ENCODE measurements around the gene DDB1.

Gene DDB1

GRCh38 chr11:61332797-61333549, at the start of gene DDB1, which contains the start of gene TKFC:
DDB1 (minus strand) TSS chr11:61333105; CDS start chr11:61332968, 137 bp downstream.
TKFC (plus strand) TSS chr11:61333228; CDS start chr11:61334729, 1,501 bp downstream.
- DNase-seq (ENCODE audit: low spot score), result peak; percentile 98

- DNase-seq (ENCODE audit: low spot score), result no peak
Measured at GRCh38 chr11:61380884-61381283, 48.0 kb upstream of the DDB1 start.

GRCh38 chr11:61378713-61379313, 45.9 kb upstream of the DDB1 start:
- DNase-seq (ENCODE audit: low spot score), result no peak

- no peak for DNase-seq (ENCODE audit: low spot score)
Measured at GRCh38 chr11:61377461-61378160, 44.7 kb upstream of the DDB1 start.

GRCh38 chr11:61375761-61376108, 42.8 kb upstream of the DDB1 start:
- no peak for DNase-seq (ENCODE audit: low spot score)

- no peak for DNase-seq (ENCODE audit: low spot score)
Measured at GRCh38 chr11:61372659-61373420, 39.9 kb upstream of the DDB1 start.

GRCh38 chr11:61370349-61371005, 37.6 kb upstream of the DDB1 start:
- no peak for DNase-seq (ENCODE audit: low spot score)

- no peak for DNase-seq (ENCODE audit: low spot score)
Measured at GRCh38 chr11:61369372-61370348, 36.8 kb upstream of the DDB1 start.

- no peak for DNase-seq (ENCODE audit: low spot score)
Measured at GRCh38 chr11:61368646-61369045, 35.7 kb upstream of the DDB1 start.

GRCh38 chr11:61367406-61367805, 34.5 kb upstream of the DDB1 start:
- no peak for DNase-seq (ENCODE audit: low spot score)

GRCh38 chr11:61364012-61364675, 31.2 kb upstream of the DDB1 start:
- DNase-seq (ENCODE audit: low spot score), result no peak

GRCh38 chr11:61362542-61362875, 29.6 kb upstream of the DDB1 start:
- DNase-seq (ENCODE audit: low spot score), result peak; percentile 62

GRCh38 chr11:61361741-61362541, 29.0 kb upstream of the DDB1 start, which contains the start of the genes CYB561A3 and TMEM138:
CYB561A3 (minus strand) TSS chr11:61361882; CDS start chr11:61356713, 5,169 bp downstream.
TMEM138 (plus strand) TSS chr11:61362374; CDS start chr11:61364391, 2,017 bp downstream.
- peak; percentile 99 for DNase-seq (ENCODE audit: low spot score)

- DNase-seq (ENCODE audit: low spot score), result no peak
Measured at GRCh38 chr11:61361237-61361740, 28.4 kb upstream of the DDB1 start.

GRCh38 chr11:61359516-61359915, 26.6 kb upstream of the DDB1 start:
- no peak for DNase-seq (ENCODE audit: low spot score)

- no peak for DNase-seq (ENCODE audit: low spot score)
Measured at GRCh38 chr11:61358566-61358965, 25.7 kb upstream of the DDB1 start.

- DNase-seq (ENCODE audit: low spot score), result no peak
Measured at GRCh38 chr11:61357894-61358239, 25.0 kb upstream of the DDB1 start.

- DNase-seq (ENCODE audit: low spot score), result no peak
Measured at GRCh38 chr11:61357233-61357893, 24.5 kb upstream of the DDB1 start.
